HUDEP-2 (cell line): ENCODE measurements around the gene ARPIN.
"Not testable (repeated sequence)": the region's sequence is repeated elsewhere in the genome, so short reads cannot be mapped to it uniquely, and the experiment has no call there.

Experiments used
- DNase-seq, 76 experiments: peaks; one replicate each; lab custom pipeline; 2025; ENCODE audit not compliant: unreplicated experiment in 76 of 76; lab: John Stamatoyannopoulos, UW

Gene ARPIN

DNA sequence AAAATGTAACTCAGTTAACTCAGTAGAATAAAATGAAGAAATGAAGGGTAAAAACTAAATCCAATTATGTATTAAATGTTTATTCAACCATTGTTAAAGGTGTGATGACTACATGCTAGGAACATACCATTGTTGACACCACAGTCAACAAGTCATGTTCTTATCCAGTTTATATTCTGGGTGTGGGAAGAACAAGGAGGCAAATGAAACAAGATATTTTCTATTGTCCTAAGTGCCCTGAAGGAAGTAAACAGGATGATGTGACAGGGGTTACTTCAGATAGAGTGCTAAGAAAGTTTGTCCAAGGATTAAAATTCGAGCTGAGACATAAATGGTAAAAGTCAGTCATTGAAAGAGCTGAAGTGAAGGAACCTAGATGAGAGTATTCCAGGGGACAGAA is 32.0 kb downstream of the ARPIN start:
- no peak for DNase-seq

DNA sequence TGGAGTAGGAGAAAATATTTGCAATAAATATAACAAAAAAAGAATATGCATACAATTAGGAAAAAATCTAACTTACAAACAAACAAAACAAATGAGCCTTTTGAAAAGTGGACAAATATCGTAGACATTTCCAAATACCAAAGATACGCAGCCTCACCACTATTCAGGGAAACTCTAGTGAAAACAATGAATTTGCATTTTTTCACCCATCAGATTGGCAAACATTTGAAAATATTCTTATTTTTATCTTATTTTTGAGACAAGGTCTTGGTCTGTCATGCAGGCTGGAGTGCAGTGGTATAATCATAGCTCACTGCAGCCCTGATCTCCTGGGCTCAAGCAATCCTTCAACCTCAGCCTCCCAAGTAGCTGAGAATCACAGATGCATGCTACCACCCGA is 34.4 kb downstream of the ARPIN start:
- no peak for DNase-seq

DNA sequence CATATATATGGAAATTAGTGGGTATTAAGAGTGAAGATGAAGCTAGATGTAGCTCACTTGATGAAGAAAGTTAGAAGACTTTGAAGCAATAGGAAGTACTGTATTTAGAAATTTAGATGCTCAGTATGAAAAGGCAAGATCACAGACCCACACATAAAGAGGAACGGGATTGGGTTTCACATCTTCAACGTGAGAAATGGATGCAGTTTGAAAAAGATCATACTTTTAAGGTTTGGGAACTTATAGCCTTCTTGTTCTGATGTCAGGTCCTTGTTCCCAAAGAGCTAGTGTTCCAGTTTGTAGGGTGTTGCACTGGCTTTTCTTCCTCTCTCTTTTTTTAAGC is 35.7 kb downstream of the ARPIN start:
- DNase-seq: no peak

DNA sequence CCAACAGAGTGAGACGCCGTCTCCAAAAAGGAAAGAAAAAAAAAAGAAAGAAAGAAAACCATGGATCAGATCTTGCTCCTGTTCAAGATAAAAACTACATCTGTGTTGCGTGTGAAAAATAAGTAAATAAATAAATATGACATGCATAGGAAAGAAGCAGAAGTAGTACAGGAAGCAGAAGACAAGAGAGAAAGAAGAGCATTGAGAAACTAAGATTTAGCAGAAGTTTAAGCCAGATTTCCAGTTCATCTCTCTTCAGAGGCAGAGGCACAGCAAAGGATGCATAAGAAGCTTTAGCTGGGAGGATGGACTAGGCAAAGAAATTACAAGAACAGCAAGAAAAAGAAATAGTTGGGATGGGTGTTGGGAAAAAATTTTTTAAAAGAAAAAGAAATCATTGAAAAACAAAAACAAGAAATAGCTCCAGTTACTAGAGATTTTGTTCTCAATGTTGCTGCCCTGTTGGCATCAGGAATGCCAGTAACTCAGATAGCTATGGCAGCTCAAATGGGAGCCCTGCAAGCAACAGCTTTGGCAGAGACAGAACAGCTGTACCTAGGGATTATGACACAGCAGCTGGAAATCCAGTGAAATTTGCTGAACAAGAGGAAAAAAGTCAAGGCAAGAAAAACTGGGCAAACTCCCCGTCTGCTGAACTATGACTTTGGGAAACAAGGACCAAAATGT is 36.2 kb downstream of the ARPIN start:
- no peak for DNase-seq

DNA sequence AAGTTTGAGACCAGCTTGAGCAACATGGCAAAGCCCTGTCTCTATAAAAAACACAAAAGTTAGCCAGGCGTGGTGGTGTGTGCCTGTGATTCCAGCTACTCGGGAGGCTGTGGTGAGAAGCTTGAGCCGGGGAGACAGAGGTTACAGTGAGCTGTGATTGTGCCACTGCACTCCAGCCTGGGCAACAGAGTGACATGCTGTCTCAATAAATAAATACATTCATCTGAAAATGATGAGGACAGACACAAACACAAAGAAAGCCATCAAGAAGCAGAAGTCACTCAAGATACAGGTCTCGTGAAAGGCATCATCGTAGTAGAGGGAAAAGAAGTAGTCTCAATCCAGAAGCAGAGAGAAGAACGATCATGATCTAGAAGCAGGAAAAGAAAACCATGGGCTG is 37.0 kb downstream of the ARPIN start:
- no peak for DNase-seq

DNA sequence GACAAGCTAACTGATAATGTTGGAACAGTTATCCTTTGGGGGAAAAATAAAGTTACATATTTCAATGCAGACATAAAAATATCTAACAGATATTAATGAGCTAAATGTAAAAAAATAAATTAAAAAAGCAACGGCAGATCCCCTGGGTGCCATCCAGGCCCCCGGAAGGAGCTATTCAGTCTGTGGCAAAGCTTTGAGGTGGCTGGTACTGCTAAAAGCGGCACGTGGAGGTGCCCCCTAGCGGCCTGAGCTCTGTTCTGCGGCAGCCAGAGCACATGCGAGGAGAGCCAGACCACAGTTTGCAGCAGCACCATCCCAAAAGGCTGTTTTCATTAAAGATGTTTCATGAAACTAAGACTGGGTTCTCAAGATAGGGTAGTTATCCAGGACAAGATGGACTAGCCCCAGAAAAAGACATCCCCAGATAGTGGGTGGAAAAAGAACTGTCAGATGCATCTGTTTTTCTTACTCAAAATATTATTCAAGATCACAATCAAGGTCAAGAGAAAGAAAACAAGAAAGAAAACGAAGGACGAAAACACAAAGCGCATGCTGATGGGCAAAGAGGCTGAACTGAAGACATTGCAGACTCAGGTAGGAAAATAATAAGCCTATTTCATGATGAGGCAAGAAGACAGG is 37.7 kb downstream of the ARPIN start:
- peak in 72 of 76 experiments; percentile 3 to 85 (median 65) for DNase-seq

DNA sequence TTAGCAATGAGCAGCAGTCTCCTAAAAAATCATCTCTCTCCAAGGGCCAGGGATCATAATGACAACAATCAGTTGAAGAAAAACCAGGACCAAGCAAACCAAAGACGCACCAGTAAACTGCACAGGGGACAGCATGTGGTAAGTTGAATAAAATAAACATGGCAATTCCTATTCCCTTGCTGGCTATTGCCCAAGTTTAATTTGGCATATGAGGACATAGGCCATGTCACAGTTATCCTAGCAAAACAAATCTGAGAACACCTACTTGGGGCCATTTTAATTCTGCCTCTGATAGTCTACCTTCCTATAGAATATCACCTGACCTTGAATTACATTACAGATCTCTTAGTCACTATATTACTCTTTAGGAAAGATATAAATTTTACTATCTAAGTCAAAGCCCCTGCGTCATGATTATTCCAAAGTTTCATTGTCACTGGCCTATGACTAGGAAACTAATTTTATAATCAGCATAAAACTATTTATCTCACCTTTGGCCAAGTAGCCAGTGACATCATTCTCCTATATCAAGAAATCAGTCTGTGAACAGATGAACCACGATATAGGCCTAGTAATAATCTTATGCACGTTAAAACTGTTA is 42.0 kb downstream of the ARPIN start:
- DNase-seq: no peak

DNA sequence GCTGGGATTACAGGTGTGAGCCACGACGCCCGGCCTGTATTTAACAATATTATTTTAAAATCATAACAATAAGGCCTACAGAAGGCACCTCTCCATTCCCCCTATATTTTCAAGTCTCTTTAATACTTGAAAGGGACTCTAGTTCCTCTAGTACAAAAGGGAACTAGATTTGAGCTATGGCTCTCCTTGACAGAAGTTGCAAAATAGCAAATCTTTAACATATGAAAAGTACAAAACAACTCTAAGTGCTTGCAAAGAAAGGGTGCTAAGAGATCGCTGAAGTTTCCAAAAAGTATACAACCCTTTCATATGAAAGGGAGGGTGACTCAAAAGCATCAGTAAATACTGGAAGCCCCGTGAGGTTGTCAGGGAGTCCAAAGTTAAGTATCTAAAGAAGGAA is 42.7 kb downstream of the ARPIN start:
- no peak for DNase-seq

DNA sequence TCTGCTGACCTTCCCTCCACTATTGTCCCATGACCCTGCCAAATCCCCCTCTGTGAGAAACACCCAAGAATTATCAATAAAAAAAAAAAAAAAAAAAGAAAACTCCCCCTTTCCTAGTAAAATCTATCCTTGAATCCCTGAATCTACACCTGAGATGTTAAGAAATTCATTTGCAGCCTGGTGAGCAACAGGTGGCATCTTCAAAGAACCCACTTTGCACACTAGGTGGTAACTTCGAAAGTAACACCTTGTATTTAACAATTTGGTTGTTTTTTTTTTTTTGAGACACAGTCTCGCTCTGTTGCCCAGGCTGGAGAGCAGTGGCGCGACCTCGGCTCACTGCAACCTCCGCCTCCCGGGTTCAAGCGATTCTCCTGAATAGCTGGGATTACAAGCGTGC is 43.3 kb downstream of the ARPIN start:
- not testable (repeated sequence) for DNase-seq

DNA sequence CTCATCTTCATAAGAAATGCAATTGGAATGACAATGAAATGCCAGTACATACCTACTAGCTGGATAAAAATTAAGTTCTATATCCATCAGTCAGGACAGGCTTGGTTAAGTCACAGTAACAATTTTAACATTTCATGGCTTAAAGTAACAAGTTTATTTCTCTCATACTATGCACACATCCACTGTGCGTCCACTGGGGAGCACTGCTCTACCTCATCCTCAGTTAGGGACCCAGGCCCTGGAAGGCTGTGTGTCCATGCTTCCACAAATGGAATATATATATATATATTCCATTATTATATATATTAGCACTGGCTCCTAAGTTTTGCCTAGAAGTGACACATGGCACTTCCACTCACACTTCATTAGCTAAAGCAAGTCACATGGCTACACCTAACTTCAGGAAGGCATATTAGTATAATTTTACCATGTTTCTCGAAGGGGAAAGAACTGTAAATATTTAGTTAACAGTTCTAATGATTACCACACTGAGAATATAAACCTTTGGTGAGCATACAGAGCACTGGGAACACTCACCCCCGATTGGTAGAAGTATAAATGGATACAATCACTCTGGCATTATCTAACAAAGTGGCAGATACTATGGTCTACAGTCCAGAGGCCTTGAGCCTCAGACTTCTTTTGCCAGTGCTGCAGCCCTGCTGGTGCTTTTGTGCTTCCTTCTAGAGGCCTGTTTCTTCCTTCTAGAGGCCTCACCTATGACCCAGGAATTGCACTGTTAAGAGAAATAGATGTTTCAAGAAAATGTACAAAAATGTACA is 47.6 kb downstream of the ARPIN start:
- no peak for DNase-seq

DNA sequence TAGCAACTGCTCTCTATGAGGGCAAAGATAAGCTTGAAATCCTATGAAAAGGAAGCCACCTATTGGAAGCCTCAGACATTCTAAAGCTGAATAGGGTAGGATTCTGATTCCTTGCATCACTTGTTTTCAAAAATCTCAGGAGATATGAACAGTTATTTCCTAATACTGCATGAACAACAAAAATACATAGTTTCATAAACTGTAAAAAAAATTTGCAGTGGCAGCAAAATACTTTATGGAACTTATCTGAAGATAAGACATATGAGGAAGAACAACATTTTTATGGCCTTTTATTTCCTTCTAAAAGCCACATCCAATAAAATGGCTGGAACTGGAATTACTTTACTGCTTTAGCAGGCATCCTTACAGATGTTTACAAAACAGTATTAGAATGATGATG is 48.8 kb downstream of the ARPIN start:
- no peak for DNase-seq

DNA sequence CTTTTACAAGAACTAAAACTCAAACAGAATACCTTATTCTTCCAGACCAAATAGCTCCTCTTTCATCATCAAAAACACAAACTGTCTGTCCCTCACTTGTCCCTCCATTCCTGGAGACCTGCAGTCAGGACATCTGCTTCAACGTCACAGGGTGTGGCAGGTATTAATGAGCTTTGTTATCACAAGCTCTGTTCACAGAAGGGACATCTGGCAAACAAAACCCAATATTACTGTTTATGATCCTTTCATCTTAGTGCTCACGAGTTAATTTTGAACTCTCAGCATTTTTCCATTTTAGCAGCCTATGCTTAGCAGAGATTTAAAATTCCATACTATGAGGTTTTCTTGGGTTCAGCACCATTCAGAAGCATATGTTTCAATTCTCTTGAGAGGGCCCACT is 51.9 kb downstream of the ARPIN start:
- peak in 8 of 76 experiments; percentile 1 to 33 (median 12) for DNase-seq

DNA sequence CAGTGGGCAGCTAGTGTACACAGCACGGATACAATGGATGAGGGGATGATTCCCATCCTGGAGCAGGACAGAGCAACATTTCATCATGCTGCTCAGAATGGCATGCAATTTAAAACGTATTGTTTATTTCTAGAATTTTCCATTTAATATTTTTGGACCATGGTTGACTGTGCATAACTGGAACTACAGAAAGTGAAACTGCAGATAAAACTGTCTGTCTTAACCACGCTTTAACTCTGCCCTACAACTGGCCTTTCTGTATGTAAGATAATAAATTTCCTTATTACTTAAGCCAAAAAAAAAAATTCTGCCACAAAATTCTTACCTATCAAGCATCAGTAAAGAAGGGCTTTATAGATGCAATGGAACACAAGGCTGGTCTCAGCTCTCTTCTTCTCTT is 52.3 kb downstream of the ARPIN start:
- DNase-seq: no peak

DNA sequence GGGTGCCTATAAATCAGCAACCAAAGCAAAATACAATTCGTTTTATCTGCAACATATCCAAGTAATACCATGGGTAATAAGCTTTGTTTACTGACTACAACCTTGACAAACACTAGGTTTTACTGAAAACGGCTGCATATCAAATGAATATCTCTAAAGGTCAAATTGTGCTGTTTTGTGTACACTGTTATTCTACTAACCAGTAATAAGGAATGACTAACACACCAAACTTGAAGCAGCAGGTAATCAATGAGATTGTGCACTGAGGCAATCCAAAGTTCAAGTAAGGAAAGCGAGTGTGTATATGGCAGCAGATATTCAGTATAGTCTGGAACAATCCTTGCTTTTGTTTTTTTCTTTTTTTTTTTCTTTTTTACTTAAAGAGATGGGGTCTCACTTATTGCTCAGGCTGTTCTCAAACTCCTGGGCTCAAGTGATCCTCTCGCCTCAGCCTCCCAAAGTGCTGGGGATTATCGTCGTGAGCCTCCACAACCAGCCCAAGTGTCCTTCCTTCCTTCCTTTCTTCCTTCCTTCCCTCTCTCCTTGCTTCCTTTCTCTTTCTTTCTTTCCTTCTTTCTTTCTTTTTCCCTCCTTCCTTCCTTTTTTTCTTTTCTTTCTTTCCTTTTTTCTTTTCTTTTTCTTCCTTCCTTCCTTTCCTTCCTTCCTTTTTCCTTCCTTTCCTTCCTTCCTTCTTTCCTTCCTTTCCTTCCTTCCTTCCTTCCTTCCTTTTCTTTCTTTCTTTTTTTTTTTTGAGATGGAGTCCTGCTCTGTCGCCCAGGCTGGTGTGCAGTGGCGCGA is 53.9 kb downstream of the ARPIN start:
- no peak for DNase-seq

DNA sequence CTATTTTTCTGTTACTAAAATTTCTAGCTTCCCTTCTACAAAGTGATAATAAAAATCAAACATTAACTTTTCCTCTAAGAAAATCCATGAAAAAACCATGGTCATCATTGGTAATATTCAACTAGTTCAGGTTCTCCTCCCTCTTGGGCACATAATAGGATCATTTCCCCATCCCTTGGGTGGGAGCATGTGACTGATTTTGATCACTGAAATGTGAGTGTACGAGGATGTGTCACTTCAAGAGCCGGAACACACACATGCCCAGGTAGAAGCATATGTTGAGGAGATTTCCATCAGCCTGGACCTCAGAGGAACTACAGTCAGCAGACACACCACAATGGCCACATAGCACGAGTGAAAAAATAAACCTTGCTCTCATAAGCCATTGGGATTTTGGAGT is 55.1 kb downstream of the ARPIN start:
- no peak for DNase-seq

DNA sequence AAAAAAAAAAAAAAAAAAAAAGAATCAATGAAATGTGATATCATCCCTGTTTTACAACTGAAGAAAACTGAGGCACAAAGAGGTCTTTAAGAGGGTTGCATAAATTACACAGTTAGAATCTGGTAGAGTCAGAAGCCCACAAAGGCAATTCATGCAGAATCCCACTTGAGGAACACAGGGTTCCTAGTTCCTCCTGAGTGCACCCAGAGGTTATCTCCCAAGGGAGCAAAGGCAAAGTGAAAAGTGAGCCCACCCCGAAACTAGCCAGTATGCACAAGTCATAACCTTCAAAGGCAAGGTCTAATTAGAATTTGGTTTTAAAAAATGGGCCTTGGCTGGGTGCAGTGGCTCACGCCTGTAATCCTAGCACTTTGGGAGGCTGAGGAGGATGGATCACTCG is 56.8 kb downstream of the ARPIN start:
- DNase-seq: no peak

DNA sequence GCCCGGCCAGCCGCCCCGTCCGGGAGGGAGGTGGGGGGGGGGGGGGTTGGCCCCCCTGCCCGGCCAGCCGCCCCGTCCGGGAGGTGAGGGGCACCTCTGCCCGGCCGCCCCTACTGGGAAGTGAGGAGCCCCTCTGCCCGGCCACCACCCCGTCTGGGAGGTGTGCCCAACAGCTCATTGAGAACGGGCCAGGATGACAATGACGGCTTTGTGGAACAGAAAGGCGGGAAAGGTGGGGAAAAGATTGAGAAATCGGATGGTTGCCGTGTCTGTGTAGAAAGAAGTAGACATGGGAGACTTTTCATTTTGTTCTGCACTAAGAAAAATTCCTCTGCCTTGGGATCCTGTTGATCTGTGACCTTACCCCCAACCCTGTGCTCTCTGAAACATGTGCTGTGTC is 57.9 kb downstream of the ARPIN start:
- DNase-seq: not testable (repeated sequence)

DNA sequence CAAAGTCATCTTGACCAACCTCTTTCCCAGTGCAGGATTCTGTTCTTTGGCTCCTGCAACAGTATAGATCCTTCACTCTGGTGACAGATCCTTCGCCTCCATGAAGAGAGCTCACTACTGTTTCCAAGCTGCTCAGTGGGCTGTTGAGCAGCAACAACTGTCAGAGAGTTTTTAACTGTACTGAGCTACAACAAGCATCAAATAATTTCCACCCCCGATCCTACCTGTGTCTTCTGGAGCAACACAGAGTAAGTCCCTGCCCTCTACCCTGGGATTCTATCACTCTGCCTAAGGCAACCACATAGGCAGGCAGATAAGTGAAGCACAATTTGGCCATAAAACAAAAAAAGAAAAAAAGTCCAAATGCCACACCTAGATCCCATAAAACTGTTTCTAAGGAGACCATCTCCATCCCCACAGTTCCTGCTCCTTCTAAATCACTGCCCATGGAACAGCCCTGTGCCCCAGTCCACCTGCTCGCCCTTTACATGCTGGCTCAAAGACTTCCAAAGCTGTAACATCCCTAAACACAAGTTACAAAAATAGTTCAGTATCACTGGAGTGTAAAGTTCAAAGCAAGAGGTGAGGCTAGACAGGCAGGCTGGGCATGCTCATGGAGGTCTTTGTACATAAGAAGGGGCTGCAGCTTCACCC is 60.3 kb downstream of the ARPIN start:
- DNase-seq: no peak

DNA sequence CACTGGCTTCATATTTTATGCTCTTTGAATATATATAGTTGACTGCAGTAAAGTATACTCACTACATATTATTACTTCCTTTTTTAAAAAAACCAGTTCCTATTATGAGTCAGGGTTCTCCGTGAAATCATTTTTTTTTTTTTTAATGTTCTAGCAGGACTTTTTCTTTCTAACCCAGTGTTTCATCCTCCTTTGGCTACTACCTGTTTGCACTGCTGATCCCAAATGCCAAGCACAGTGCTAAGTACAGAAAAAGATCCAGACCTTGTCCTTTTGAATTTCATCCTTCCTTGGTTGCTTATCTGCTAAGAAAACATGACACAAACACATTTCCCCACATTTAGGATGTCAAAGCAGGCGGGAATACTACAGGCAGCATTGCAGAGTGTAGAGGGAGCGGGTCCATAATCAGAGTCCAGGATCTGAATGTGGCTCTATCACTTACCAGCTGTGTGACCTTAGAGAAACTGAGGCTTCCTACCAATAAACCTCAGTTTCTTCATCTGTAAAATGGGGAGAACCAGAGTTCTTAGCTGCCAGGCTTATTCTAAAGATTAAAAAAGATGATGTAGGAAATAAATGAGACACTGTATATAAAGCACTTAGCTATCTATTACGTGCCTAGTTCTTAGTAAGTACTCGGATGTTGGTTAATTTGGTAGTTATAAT is 60.9 kb downstream of the ARPIN start:
- no peak for DNase-seq

DNA sequence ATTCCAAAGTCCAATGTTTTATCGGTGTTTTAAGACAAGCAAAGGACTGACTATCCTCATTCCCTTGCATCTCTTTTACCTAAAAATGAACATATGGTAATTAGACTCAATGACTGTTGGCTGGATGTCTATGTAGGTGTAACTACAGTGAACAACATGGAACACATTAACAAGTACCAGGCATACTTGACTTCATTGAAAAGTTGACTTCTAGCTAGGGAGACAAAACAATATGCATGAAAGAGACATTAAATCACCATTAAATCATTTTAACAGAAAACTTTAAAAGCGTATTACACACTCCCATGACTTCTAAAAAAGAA is 63.8 kb downstream of the ARPIN start:
- no peak for DNase-seq
